Neural progenitor cell (in vitro differentiated cells): ENCODE results near the gene ENPP1.

Experiments used
- EZH2 ChIP-seq: fragments of 200-600 bp; sonication (generic); IDR thresholded peaks from 2 replicates; pipeline ENCODE4 v1.6.1; 2017; ENCODE audit warnings: antibody characterized with exemption, mild to moderate bottlenecking, moderate library complexity
- EZH2phosphoT487 ChIP-seq: fragments of 200-600 bp; sonication (generic); IDR thresholded peaks from 2 replicates; pipeline ENCODE4 v1.6.1; 2017; ENCODE audit warnings: antibody characterized with exemption
- TF ChIP-seq, protein P1 (sequence below): fragments of 200-600 bp; sonication (generic); IDR thresholded peaks from 2 replicates; pipeline ENCODE4 v1.5.1; 2017; ENCODE audit warnings: antibody characterized with exemption, mild to moderate bottlenecking

DNA sequence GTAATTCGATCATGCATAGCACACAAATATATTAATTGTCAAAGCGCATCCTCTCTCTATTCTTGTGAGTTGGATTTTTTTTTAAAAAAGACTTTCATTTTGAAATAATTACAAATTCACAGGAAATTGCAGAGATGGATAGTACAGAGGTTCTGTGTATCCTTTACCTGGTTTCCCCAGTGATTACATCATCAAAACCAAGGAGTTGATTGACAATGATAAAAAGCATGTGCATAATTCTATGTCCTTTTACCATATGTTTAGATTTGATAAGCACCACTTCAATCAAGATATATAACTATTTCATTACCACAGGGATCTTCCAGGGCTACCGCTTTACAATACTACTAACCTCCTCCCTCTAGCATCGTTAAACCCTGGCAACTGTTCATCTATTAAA is 103.1 kb downstream of the ENPP1 start:
- TF ChIP-seq, protein P1, sequence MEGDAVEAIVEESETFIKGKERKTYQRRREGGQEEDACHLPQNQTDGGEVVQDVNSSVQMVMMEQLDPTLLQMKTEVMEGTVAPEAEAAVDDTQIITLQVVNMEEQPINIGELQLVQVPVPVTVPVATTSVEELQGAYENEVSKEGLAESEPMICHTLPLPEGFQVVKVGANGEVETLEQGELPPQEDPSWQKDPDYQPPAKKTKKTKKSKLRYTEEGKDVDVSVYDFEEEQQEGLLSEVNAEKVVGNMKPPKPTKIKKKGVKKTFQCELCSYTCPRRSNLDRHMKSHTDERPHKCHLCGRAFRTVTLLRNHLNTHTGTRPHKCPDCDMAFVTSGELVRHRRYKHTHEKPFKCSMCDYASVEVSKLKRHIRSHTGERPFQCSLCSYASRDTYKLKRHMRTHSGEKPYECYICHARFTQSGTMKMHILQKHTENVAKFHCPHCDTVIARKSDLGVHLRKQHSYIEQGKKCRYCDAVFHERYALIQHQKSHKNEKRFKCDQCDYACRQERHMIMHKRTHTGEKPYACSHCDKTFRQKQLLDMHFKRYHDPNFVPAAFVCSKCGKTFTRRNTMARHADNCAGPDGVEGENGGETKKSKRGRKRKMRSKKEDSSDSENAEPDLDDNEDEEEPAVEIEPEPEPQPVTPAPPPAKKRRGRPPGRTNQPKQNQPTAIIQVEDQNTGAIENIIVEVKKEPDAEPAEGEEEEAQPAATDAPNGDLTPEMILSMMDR = no peak
- TF ChIP-seq EZH2 (no peak), EZH2phosphoT487 (no peak)
